Measurements from ENCODE around the gene DAGLB. TPM values are rescaled to one million over a fixed set of nuclear protein-coding genes. Genes with fewer than 3 reads are reported as not detected.

Gene DAGLB
- total RNA-seq, 2 experiments from 2014 or later = 22.0 to 22.9 TPM

DNA sequence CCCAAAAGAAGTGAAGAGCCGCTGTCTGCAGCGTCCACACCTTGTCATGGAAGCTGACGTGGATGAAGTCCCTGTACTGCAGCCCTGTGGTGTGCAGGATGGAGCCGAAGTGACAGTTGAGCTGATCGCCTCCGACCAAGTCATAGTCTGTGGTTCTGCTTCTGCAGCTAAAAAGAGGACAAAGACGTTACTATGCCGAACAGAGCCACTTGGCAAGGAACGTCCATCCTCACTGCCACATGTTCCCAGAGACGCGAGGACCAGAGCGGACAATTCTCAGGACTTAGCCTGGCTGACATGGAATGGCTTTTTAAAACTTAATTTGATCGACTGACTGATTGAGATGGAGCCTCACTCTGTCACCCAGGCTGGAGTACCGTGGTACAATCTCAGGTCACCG lies 21.8 kb downstream of the DAGLB start:
- no peaks in the 10 kb centered on the region for H3K9me3 ChIP-seq (ENCODE audit: control insufficient read depth in 1 of 2, insufficient read depth in 1 of 2, low read length in 2 of 2)
- Mint-ChIP-seq H3K9me3 (no peaks in the 10 kb centered on the region), H3K4me1 (ENCODE audit: low read depth) (peaks cover 17% of the 10 kb centered on the region), H3K36me3 (ENCODE audit: low read depth) (peaks cover 68% of the 10 kb centered on the region), H3K27ac (no peak overlapping the region), H3K27me3 (no peaks in the 10 kb centered on the region), H3K4me3 (no peak overlapping the region)
- peaks cover 16% of the 10 kb centered on the region for H3K4me1 ChIP-seq (ENCODE audit: insufficient read depth, low read length)
- CTCF ChIA-PET = no interaction called here
- H3K4me3 ChIP-seq (ENCODE audit: low read length) = no peak overlapping the region
- POLR2A ChIA-PET = no interaction called here
- no peak for ATAC-seq (ENCODE audit: poor library complexity)
- TF ChIP-seq, protein P1, sequence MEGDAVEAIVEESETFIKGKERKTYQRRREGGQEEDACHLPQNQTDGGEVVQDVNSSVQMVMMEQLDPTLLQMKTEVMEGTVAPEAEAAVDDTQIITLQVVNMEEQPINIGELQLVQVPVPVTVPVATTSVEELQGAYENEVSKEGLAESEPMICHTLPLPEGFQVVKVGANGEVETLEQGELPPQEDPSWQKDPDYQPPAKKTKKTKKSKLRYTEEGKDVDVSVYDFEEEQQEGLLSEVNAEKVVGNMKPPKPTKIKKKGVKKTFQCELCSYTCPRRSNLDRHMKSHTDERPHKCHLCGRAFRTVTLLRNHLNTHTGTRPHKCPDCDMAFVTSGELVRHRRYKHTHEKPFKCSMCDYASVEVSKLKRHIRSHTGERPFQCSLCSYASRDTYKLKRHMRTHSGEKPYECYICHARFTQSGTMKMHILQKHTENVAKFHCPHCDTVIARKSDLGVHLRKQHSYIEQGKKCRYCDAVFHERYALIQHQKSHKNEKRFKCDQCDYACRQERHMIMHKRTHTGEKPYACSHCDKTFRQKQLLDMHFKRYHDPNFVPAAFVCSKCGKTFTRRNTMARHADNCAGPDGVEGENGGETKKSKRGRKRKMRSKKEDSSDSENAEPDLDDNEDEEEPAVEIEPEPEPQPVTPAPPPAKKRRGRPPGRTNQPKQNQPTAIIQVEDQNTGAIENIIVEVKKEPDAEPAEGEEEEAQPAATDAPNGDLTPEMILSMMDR (IDR thresholded peaks at IDR 0.05) = no peak
- H3K27me3 ChIP-seq (ENCODE audit: control insufficient read depth in 1 of 2, insufficient read depth in 2 of 2, low read length in 2 of 2) = no peaks in the 10 kb centered on the region
- intact Hi-C loops (cut with DNase I, micrococcal nuclease) = loop anchor here in 1 of 2 experiments (5.0 kb wide), 1 partner anchor 34 kb away; no protein-coding TSS in a partner anchor
- peaks cover 60% of the 10 kb centered on the region for H3K36me3 ChIP-seq (ENCODE audit: insufficient read depth, low read length)
- no peak overlapping the region for H3K27ac ChIP-seq (ENCODE audit: low read depth in 1 of 2, low read length in 2 of 2)
- DNase-seq = no peak

DNA sequence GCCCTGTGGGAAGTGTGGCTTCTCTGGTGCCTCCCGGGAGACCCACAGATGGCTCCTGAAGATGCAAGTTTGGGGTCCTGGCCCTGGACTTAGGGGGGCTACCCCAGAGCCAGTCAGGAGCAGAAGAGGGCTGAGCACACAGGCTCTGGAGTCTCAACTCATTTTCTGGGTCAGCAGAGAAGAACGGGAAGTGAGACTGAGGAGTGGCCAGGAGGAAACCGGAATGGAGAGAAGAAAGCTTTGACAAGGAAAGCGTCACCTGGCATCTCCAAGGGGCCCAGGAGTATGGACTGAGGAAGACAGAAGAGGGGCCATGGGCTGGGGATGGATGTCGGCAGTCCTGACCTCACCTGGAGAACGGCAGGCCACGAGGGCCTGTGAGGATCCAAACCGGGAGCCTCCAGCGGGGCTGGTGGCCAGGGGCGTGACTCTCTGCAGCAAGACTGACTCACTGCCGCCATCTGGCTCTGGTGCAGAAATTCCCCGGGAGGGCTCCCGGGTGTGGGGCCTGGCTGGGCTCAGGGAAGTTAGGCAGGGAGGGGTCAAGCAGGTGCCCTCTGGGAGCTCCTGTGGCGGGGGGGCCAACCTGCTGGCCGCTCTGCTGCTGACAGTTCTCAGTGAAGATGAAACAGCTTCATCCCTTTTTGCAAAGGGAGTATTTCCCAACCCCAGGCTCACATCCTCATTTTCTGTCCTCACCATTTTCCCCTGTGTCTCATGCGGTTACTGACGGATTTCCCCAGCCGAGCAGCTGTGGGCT lies 23.6 kb downstream of the DAGLB start:
- H3K9me3 ChIP-seq (ENCODE audit: control insufficient read depth in 1 of 2, insufficient read depth in 1 of 2, low read length in 2 of 2) = no peaks in the 10 kb centered on the region
- H3K27me3 ChIP-seq (ENCODE audit: control insufficient read depth in 1 of 2, insufficient read depth in 2 of 2, low read length in 2 of 2) = no peaks in the 10 kb centered on the region
- ATAC-seq (ENCODE audit: poor library complexity) = no peak
- Mint-ChIP-seq H3K4me1 (ENCODE audit: low read depth) (peaks cover 17% of the 10 kb centered on the region), H3K27ac (peak overlapping the region; percentile 90), H3K36me3 (ENCODE audit: low read depth) (peaks cover 69% of the 10 kb centered on the region), H3K27me3 (no peaks in the 10 kb centered on the region), H3K9me3 (no peaks in the 10 kb centered on the region), H3K4me3 (no peak overlapping the region)
- DNase-seq = peak in 3 of 14 experiments; percentile 21 to 69 (median 60)
- ChIA-PET CTCF (no interaction called here), POLR2A (interaction anchor here (0.6 to 1.5 kb wide), 3 partner anchors 12 to 1462 kb away, joined by 3 to 5 read pairs (median 4); partner anchors contain the start of gene DAGLB)
- no peak overlapping the region for H3K27ac ChIP-seq (ENCODE audit: low read depth in 1 of 2, low read length in 2 of 2)
- peaks cover 16% of the 10 kb centered on the region for H3K4me1 ChIP-seq (ENCODE audit: insufficient read depth, low read length)
- H3K36me3 ChIP-seq (ENCODE audit: insufficient read depth, low read length) = peaks cover 57% of the 10 kb centered on the region
- H3K4me3 ChIP-seq (ENCODE audit: low read length) = no peak overlapping the region
- TF ChIP-seq, protein P1 (IDR thresholded peaks at IDR 0.05) = no peak
- intact Hi-C loops (cut with DNase I, micrococcal nuclease) = no loop called here

- Mint-ChIP-seq H3K27ac (peak overlapping the region; percentile 90), H3K4me3 (peak overlapping the region; percentile 21), H3K4me1 (ENCODE audit: low read depth) (peaks cover 17% of the 10 kb centered on the region), H3K27me3 (no peaks in the 10 kb centered on the region), H3K36me3 (ENCODE audit: low read depth) (peaks cover 63% of the 10 kb centered on the region), H3K9me3 (no peaks in the 10 kb centered on the region)
- H3K4me3 ChIP-seq (ENCODE audit: low read length) = no peak overlapping the region
- intact Hi-C loops (cut with DNase I, micrococcal nuclease) = no loop called here
- H3K4me1 ChIP-seq (ENCODE audit: insufficient read depth, low read length) = peaks cover 16% of the 10 kb centered on the region
- peaks cover 50% of the 10 kb centered on the region for H3K36me3 ChIP-seq (ENCODE audit: insufficient read depth, low read length)
- H3K27ac ChIP-seq (ENCODE audit: low read depth in 1 of 2, low read length in 2 of 2) = no peak overlapping the region
- TF ChIP-seq, protein P1 (IDR thresholded peaks at IDR 0.05) = no peak
- ATAC-seq (ENCODE audit: poor library complexity) (peak; percentile 93), DNase-seq (peak in 8 of 14 experiments; percentile 13 to 56 (median 33))
- H3K27me3 ChIP-seq (ENCODE audit: control insufficient read depth in 1 of 2, insufficient read depth in 2 of 2, low read length in 2 of 2) = no peaks in the 10 kb centered on the region
- POLR2A ChIA-PET = interaction anchor here (0.6 to 1.5 kb wide), 3 partner anchors 13 to 1378 kb away, joined by 4 to 6 read pairs (median 5); partner anchors contain the start of gene DAGLB
- H3K9me3 ChIP-seq (ENCODE audit: control insufficient read depth in 1 of 2, insufficient read depth in 1 of 2, low read length in 2 of 2) = no peaks in the 10 kb centered on the region
- CTCF ChIA-PET = no interaction called here
Observed at GRCh38 chr7:6422926-6423632, 24.7 kb downstream of the DAGLB start.
